Endothelial cell of umbilical vein (primary cell): ENCODE results near the gene HDAC9. TPM values are rescaled to one million over a fixed set of nuclear protein-coding genes. Genes with fewer than 3 reads are reported as not detected.

Source experiments
- BruUV-seq: library from RNA; stranded (reverse); fragments of 400-500 nt; replicated peaks from 2 replicates; lab custom pipeline; 2021; lab: Mats Ljungman, UMichigan
- CTCF ChIA-PET: fragments of 300-600, 350-600 bp; sonication (Branson Sonifier 250); formaldehyde crosslinking; loops from one replicate; lab custom pipeline; 2021; ENCODE audit warnings: antibody characterized with exemption, inconsistent platforms; lab: Charles Lee
- POLR2A ChIA-PET: fragments of 300-600, 350-600 bp; sonication (Branson Sonifier 250); formaldehyde crosslinking; loops from one replicate; lab custom pipeline; 2021; ENCODE audit warnings: antibody characterized with exemption, inconsistent platforms; lab: Charles Lee
- DNase-seq: peaks from one replicate; pipeline ENCODE4 v3.0.0-alpha.2; 2011; ENCODE audit warnings: low read depth, low spot score
- FAIRE-seq: peaks from 2 replicates; lab custom pipeline; 2011; peaks lifted over from hg19 to GRCh38; lab: Jason Lieb, UNC
- H2AFZ ChIP-seq: 2 replicates; pipeline ENCODE4 v1.6.0; 2012; ENCODE audit warnings: low read depth, low read length, control low read depth, inconsistent platforms
- H3K27ac ChIP-seq: 2 replicates; pipeline ENCODE4 v1.5.1; 2011; ENCODE audit warnings: low read depth, mild to moderate bottlenecking, control low read depth, low read length, moderate library complexity; ENCODE audit not compliant: insufficient read depth
- H3K27me3 ChIP-seq, 2 experiments: 2 replicates each; pipeline versions ENCODE4 v1.6.0 to v1.6.1; 2011; ENCODE audit warnings: low read length in 2 of 2, mixed read lengths in 1 of 2; ENCODE audit not compliant: control insufficient read depth in 2 of 2, insufficient read depth in 2 of 2
- H3K36me3 ChIP-seq, 2 experiments: 2 replicates in 1 of 2; 3 replicates in 1 of 2; pipeline ENCODE4 v1.5.1; 2011; ENCODE audit warnings: low read length in 2 of 2, mild to moderate bottlenecking in 1 of 2, moderate library complexity in 1 of 2; ENCODE audit not compliant: control insufficient read depth in 2 of 2, insufficient read depth in 2 of 2; ENCODE audit errors: extremely low read depth in 1 of 2
- H3K4me1 ChIP-seq: 3 replicates; pipeline ENCODE4 v1.5.1; 2011; ENCODE audit warnings: mild to moderate bottlenecking, low read length; ENCODE audit not compliant: control insufficient read depth, insufficient read depth; ENCODE audit errors: extremely low read depth
- H3K4me2 ChIP-seq: 2 replicates; pipeline ENCODE4 v1.6.1; 2011; ENCODE audit warnings: low read length, control low read depth, mixed read lengths; ENCODE audit not compliant: insufficient read depth
- H3K4me3 ChIP-seq, 3 experiments: fragments of 200-600 bp in 1 of 3; sonication (generic), shearing (Covaris generic) in 1 of 3; replicated peaks in 1 of 3; 2 replicates each; pipeline ENCODE4 v1.5.1; 2011 to 2016; ENCODE audit warnings: control low read depth in 3 of 3, low read length in 3 of 3, mild to moderate bottlenecking in 2 of 3, inconsistent platforms in 1 of 3, low read depth in 1 of 3, moderate library complexity in 1 of 3; ENCODE audit not compliant: insufficient read depth in 1 of 3
- H3K79me2 ChIP-seq: 2 replicates; pipeline ENCODE4 v1.6.0; 2012; ENCODE audit warnings: low read length, inconsistent platforms; ENCODE audit not compliant: control insufficient read depth, insufficient read depth
- H3K9ac ChIP-seq: replicated peaks from 2 replicates; pipeline ENCODE3; 2011; ENCODE audit warnings: low read length, control low read depth; ENCODE audit not compliant: insufficient read depth; ENCODE audit errors: extremely low read depth
- H3K9me1 ChIP-seq: replicated peaks from 3 replicates; pipeline ENCODE4 v1.6.0; 2011; ENCODE audit warnings: mild to moderate bottlenecking, low read length; ENCODE audit not compliant: control insufficient read depth, insufficient read depth; ENCODE audit errors: extremely low read depth
- H3K9me3 ChIP-seq: replicated peaks from 2 replicates; pipeline ENCODE4 v1.5.1; 2012; ENCODE audit warnings: low read length, inconsistent platforms; ENCODE audit not compliant: control insufficient read depth, insufficient read depth
- H4K20me1 ChIP-seq: replicated peaks from 2 replicates; pipeline ENCODE3; 2011; ENCODE audit warnings: mild to moderate bottlenecking, low read length; ENCODE audit not compliant: control insufficient read depth, insufficient read depth; ENCODE audit errors: extremely low read depth
- CTCF ChIP-seq, 2 donors: IDR thresholded peaks; 1 replicate in 1 of 2; 2 replicates in 1 of 2; pipeline ENCODE4 v1.5.1; 2011; ENCODE audit warnings: low read length in 2 of 2, mild to moderate bottlenecking in 2 of 2, moderate library complexity in 2 of 2, control low read depth in 1 of 2, inconsistent platforms in 1 of 2, low read depth in 1 of 2; ENCODE audit not compliant: insufficient read depth in 1 of 2; ENCODE audit errors: extremely low read depth in 1 of 2
- EZH2 ChIP-seq: IDR thresholded peaks from 2 replicates; pipeline ENCODE4 v1.6.1; 2012; ENCODE audit warnings: borderline replicate concordance, low read depth, mild to moderate bottlenecking, moderate library complexity, low read length, inconsistent platforms; ENCODE audit not compliant: severe bottlenecking
- FOS ChIP-seq: IDR thresholded peaks from 2 replicates; pipeline ENCODE4 v1.6.1; 2011; ENCODE audit warnings: mild to moderate bottlenecking, low read length, moderate library complexity, borderline replicate concordance; ENCODE audit not compliant: insufficient read depth
- GATA2 ChIP-seq: IDR thresholded peaks from 2 replicates; pipeline ENCODE4 v1.7.0; 2011; ENCODE audit warnings: low read depth, mild to moderate bottlenecking, moderate library complexity, mixed read lengths, low read length; ENCODE audit not compliant: insufficient read length, insufficient read depth
- JUN ChIP-seq: IDR thresholded peaks from 2 replicates; pipeline ENCODE4 v1.6.1; 2011; ENCODE audit warnings: borderline replicate concordance, low read depth; ENCODE audit not compliant: insufficient read length, insufficient read depth
- MAX ChIP-seq: IDR thresholded peaks from 2 replicates; pipeline ENCODE4 v1.6.1; 2011; ENCODE audit not compliant: insufficient read depth, insufficient read length
- MYC ChIP-seq: IDR thresholded peaks from one replicate; pipeline ENCODE4 v1.6.1; 2011; ENCODE audit warnings: mild to moderate bottlenecking, low read depth, low read length
- POLR2A ChIP-seq: IDR thresholded peaks from 2 replicates; pipeline ENCODE4 v1.6.1; 2012; ENCODE audit warnings: low read depth, mild to moderate bottlenecking, control low read depth, low read length
- POLR2AphosphoS5 ChIP-seq: IDR thresholded peaks from 2 replicates; pipeline ENCODE4 v1.6.1; 2012; ENCODE audit warnings: low read depth, mild to moderate bottlenecking, control low read depth, low read length, moderate library complexity; ENCODE audit not compliant: insufficient read depth
- dilution Hi-C: fragments of 300-500 bp; cut with MboI; formaldehyde crosslinking; loops from one replicate; pipeline ENCODE4 v1.15.0; 2019; ENCODE audit warnings: low sequenced_read_pairs; ENCODE audit not compliant: extremely low pct_ligation_motif_present
- intact Hi-C: fragments of 100-400 bp; cut with micrococcal nuclease; formaldehyde crosslinking; loops from one replicate; pipeline ENCODE4 v1.10.0; 2022
- polyA plus RNA-seq, 4 experiments: library from polyadenylated mRNA; depleted of rRNA in 3 of 4; stranded (reverse) in 3 of 4; unstranded in 1 of 4; fragments of >200 nt; gene quantifications; 2 replicates each; pipeline versions ENCODE4 v1.2.1 to v1.2.3, GENCODE V29; 2011 to 2012; ENCODE audit warnings: missing spikeins in 1 of 4
- total RNA-seq: library from RNA; stranded (reverse); gene quantifications from 2 replicates; pipeline ENCODE4 v1.2.3, GENCODE V29; 2021

The HDAC9 gene
- total and polyA plus RNA-seq, 2 donors (not counting 3 experiments of a cell fraction or from before 2014, with no cell fraction given): 1.8 to 11.6 TPM

- H3K4me2 ChIP-seq: no peak overlapping the region
- no peaks in the 10 kb centered on the region for H3K9me3 ChIP-seq
- no peak for FAIRE-seq
- no peak overlapping the region for H3K27ac ChIP-seq
- no peaks in the 10 kb centered on the region for H4K20me1 ChIP-seq
- no peak overlapping the region for H2AFZ ChIP-seq
- TF ChIP-seq FOS (no peak), MAX (no peak), EZH2 (no peak), MYC (no peak), JUN (no peak), POLR2AphosphoS5 (no peak), GATA2 (no peak)
- DNase-seq: no peak
- dilution Hi-C loops (no loop called here), intact Hi-C loops (no loop called here)
- H3K27me3 ChIP-seq: no peaks in the 10 kb centered on the region
- no peak overlapping the region for H3K4me3 ChIP-seq
- H3K79me2 ChIP-seq: no peaks in the 10 kb centered on the region
- BruUV-seq: no TSS peak
- H3K4me1 ChIP-seq: no peaks in the 10 kb centered on the region
- no peak overlapping the region for H3K9ac ChIP-seq
- no peaks in the 10 kb centered on the region for H3K36me3 ChIP-seq
- CTCF ChIA-PET: no interaction called here
- POLR2A ChIA-PET: no interaction called here
- H3K9me1 ChIP-seq: no peaks in the 10 kb centered on the region
These were observed 211.1 kb downstream of the HDAC9 start for GRCh38 chr7:18706670-18707069.

- TF ChIP-seq FOS: no peak
- TF ChIP-seq CTCF (IDR thresholded peaks at IDR 0.05; ENCODE audit: extremely low read depth in 1 of 2, insufficient read depth in 1 of 2, low read depth in 1 of 2, low read length in 2 of 2): no peak
- no peak for TF ChIP-seq GATA2
- TF ChIP-seq JUN: no peak
- no peak for TF ChIP-seq POLR2AphosphoS5
- no peak for TF ChIP-seq POLR2A
- TF ChIP-seq MAX: no peak
- no peak for TF ChIP-seq EZH2
- no peak for TF ChIP-seq MYC
- no peak for DNase-seq
- Histone ChIP-seq H3K9me3 (no peaks in the 10 kb centered on the region), H2AFZ (no peak overlapping the region), H3K79me2 (no peaks in the 10 kb centered on the region), H3K9me1 (no peaks in the 10 kb centered on the region), H3K9ac (no peak overlapping the region), H3K4me3 (no peak overlapping the region), H3K4me2 (no peak overlapping the region), H4K20me1 (no peaks in the 10 kb centered on the region), H3K36me3 (no peaks in the 10 kb centered on the region), H3K27ac (no peak overlapping the region), H3K4me1 (no peaks in the 10 kb centered on the region), H3K27me3 (no peaks in the 10 kb centered on the region)
- intact Hi-C loops: no loop called here
- POLR2A ChIA-PET: no interaction called here
- dilution Hi-C loops: no loop called here
- no peak for FAIRE-seq
- no TSS peak for BruUV-seq
- CTCF ChIA-PET: no interaction called here
These were observed 212.7 kb downstream of the HDAC9 start for GRCh38 chr7:18708204-18708603.
